K562 (cell line): ENCODE data around the gene DYRK1A. TPM values are rescaled to one million over a fixed set of nuclear protein-coding genes. Genes with fewer than 3 reads are reported as not detected.

Experiments used
- ATAC-seq: fragments of 200-7000 bp; cut with Tn5 transposase; 3 replicates; pipeline ENCODE4 v1.9.1; 2020; ENCODE audit warnings: moderate library complexity
- BruUV-seq: library from RNA; stranded (reverse); fragments of 400-500 nt; replicated peaks from 2 replicates; lab custom pipeline; 2021; lab: Mats Ljungman, UMichigan
- CTCF ChIA-PET: fragments of 300-600 bp; formaldehyde crosslinking; extraction: SDS; loops from one replicate; lab custom pipeline; 2021; ENCODE audit warnings: low intra/inter-chr PET ratio; lab: Yijun Ruan, JAX
- POLR2A ChIA-PET: fragments of 300-600, 350-650 bp; sonication (Branson Sonifier 250); formaldehyde crosslinking; extraction: SDS; loops from one replicate; lab custom pipeline; 2021; ENCODE audit warnings: antibody characterized with exemption, inconsistent platforms; lab: Yijun Ruan, JAX
- DNase-seq, 4 experiments: peaks; one replicate each; pipeline versions ENCODE4 v3.0.0 to v3.0.0-alpha.2; 2011 to 2018; ENCODE audit warnings: low spot score in 3 of 4, mixed read lengths in 3 of 4; ENCODE audit errors: extremely low read depth in 1 of 4
- FAIRE-seq: peaks from 2 replicates; lab custom pipeline; 2011; peaks lifted over from hg19 to GRCh38; lab: Jason Lieb, UNC
- H2AFZ ChIP-seq: 2 replicates; pipeline ENCODE4 v1.6.0; 2011; ENCODE audit warnings: low read depth, low read length, control low read depth, inconsistent platforms
- H3K27ac ChIP-seq: fragments of 200-600 bp; 3 replicates; pipeline ENCODE4 v1.8.0; 2011; ENCODE audit warnings: low read depth, mild to moderate bottlenecking, control low read depth, inconsistent platforms, low read length, moderate library complexity, mixed read lengths; ENCODE audit errors: extremely low read depth
- H3K27me3 ChIP-seq, 2 experiments: fragments of 300-600 bp in 1 of 2; 2 replicates in 1 of 2; 3 replicates in 1 of 2; pipeline versions ENCODE4 v1.6.0 to v1.8.0; 2011; ENCODE audit warnings: inconsistent platforms in 2 of 2, low read length in 2 of 2, mild to moderate bottlenecking in 1 of 2, mixed read lengths in 1 of 2, moderate library complexity in 1 of 2; ENCODE audit not compliant: control insufficient read depth in 2 of 2, insufficient read depth in 2 of 2
- H3K36me3 ChIP-seq: fragments of 300-600 bp; 3 replicates; pipeline ENCODE4 v1.8.0; 2011; ENCODE audit warnings: mild to moderate bottlenecking, low read length, inconsistent platforms; ENCODE audit not compliant: control insufficient read depth, insufficient read depth
- H3K4me1 ChIP-seq, 2 experiments: fragments of 200-600 bp in 1 of 2; replicated peaks in 1 of 2; 2 replicates in 1 of 2; 3 replicates in 1 of 2; pipeline versions ENCODE4 v1.5.1 to v1.8.0; 2011; ENCODE audit warnings: inconsistent platforms in 2 of 2, low read length in 2 of 2, mild to moderate bottlenecking in 1 of 2, mixed read lengths in 1 of 2, moderate library complexity in 1 of 2; ENCODE audit not compliant: control insufficient read depth in 2 of 2, insufficient read depth in 2 of 2
- H3K4me2 ChIP-seq: 2 replicates; pipeline ENCODE4 v1.6.1; 2011; ENCODE audit warnings: low read length, control low read depth, inconsistent platforms, mixed read lengths; ENCODE audit not compliant: insufficient read depth
- H3K4me3 ChIP-seq: fragments of 200-600 bp; sonication (generic), shearing (Covaris generic); 2 replicates; pipeline ENCODE4 v1.5.1; 2016; ENCODE audit warnings: control low read depth, inconsistent platforms
- H3K79me2 ChIP-seq: fragments of 200-600 bp; 3 replicates; pipeline ENCODE4 v1.8.0; 2011; ENCODE audit warnings: low read length, inconsistent platforms; ENCODE audit not compliant: control insufficient read depth, insufficient read depth
- H3K9ac ChIP-seq, 2 experiments: 2 replicates each; pipeline versions ENCODE4 v1.6.0 to v1.6.1; 2011; ENCODE audit warnings: low read depth in 2 of 2, low read length in 2 of 2, control low read depth in 1 of 2, inconsistent platforms in 1 of 2, mild to moderate bottlenecking in 1 of 2, mixed read lengths in 1 of 2; ENCODE audit not compliant: insufficient read depth in 1 of 2
- H3K9me1 ChIP-seq: one replicate; pipeline ENCODE4 v1.6.0; 2011; ENCODE audit warnings: inconsistent platforms, mild to moderate bottlenecking, low read length, moderate library complexity; ENCODE audit not compliant: control insufficient read depth, insufficient read depth
- H3K9me3 ChIP-seq: replicated peaks from 2 replicates; pipeline ENCODE4 v1.5.1; 2011; ENCODE audit warnings: low read depth, low read length, inconsistent platforms; ENCODE audit not compliant: control insufficient read depth, insufficient read depth
- H4K20me1 ChIP-seq: replicated peaks from 2 replicates; pipeline ENCODE4 v1.6.1; 2011; ENCODE audit warnings: low read length, inconsistent platforms, mixed read lengths; ENCODE audit not compliant: control insufficient read depth, insufficient read depth
- E2F1 ChIP-seq: sonication (generic); formaldehyde crosslinking; IDR thresholded peaks from 2 replicates; pipeline ENCODE4 v1.8.1; 2023; ENCODE audit warnings: mild to moderate bottlenecking, missing genetic modification reagents, moderate library complexity
- JUNB ChIP-seq: fragments of 450-650 bp; formaldehyde crosslinking; conservative IDR thresholded peaks from 2 replicates; pipeline ENCODE4 v1.4.0; 2020; ENCODE audit warnings: mild to moderate bottlenecking
- KAT8 ChIP-seq: fragments of 450-650 bp; IDR thresholded peaks from 2 replicates; pipeline ENCODE4 v1.6.1; 2016; ENCODE audit warnings: low read depth, mild to moderate bottlenecking
- KLF13 ChIP-seq: fragments of 450-650 bp; IDR thresholded peaks from 2 replicates; pipeline ENCODE4 v1.6.1; 2016; ENCODE audit warnings: missing genetic modification characterization, low read depth, mild to moderate bottlenecking, missing compliant biosample characterization, moderate library complexity, borderline replicate concordance
- NFXL1 ChIP-seq: fragments of 450-650 bp; formaldehyde crosslinking; IDR thresholded peaks from 2 replicates; pipeline ENCODE4 v1.4.0; 2021; ENCODE audit warnings: mild to moderate bottlenecking
- PML ChIP-seq: IDR thresholded peaks from 2 replicates; pipeline ENCODE4 v1.6.1; 2012; ENCODE audit warnings: low read length, inconsistent platforms
- RUNX1 ChIP-seq: sonication (generic); IDR thresholded peaks from 2 replicates; pipeline ENCODE4 v1.6.1; 2016; ENCODE audit warnings: antibody characterized with exemption, low read depth
- SMAD4 ChIP-seq: fragments of 250-450 bp; sonication (Bioruptor Pico); conservative IDR thresholded peaks from 2 replicates; pipeline ENCODE4 v1.8.0; 2021; ENCODE audit warnings: inconsistent platforms, mild to moderate bottlenecking, moderate library complexity
- SMARCA5 ChIP-seq: fragments of 450-650 bp; IDR thresholded peaks from 2 replicates; pipeline ENCODE4 v1.6.1; 2016
- SMARCC2 ChIP-seq: fragments of 450-650 bp; IDR thresholded peaks from 2 replicates; pipeline ENCODE4 v1.6.1; 2017; ENCODE audit warnings: antibody characterized with exemption, moderate library complexity, mild to moderate bottlenecking, low read depth
- TCF3 ChIP-seq: sonication (generic); formaldehyde crosslinking; IDR thresholded peaks from 2 replicates; pipeline ENCODE4 v1.4.0; 2020; ENCODE audit warnings: mild to moderate bottlenecking, missing genetic modification reagents
- YY1 ChIP-seq, 3 experiments: IDR thresholded peaks; 2 replicates each; pipeline ENCODE4 v1.6.1; 2011; ENCODE audit warnings: low read length in 2 of 3, mild to moderate bottlenecking in 2 of 3, moderate library complexity in 2 of 3, borderline replicate concordance in 1 of 3, control low read depth in 1 of 3, low read depth in 1 of 3; ENCODE audit not compliant: insufficient read depth in 3 of 3, insufficient replicate concordance in 2 of 3, control insufficient read depth in 1 of 3, insufficient read length in 1 of 3; ENCODE audit errors: extremely low read depth in 1 of 3
- ZHX1 ChIP-seq: fragments of 150-350 bp; conservative IDR thresholded peaks from 2 replicates; pipeline ENCODE4 v1.6.1; 2014; ENCODE audit warnings: low read length
- ZNF431 ChIP-seq: sonication (generic); formaldehyde crosslinking; IDR thresholded peaks from 2 replicates; pipeline ENCODE4 v1.8.0; 2022; ENCODE audit warnings: mild to moderate bottlenecking, missing genetic modification reagents
- WGBS: fragments of 100-300 bp; shearing (Covaris generic); methylation state at CpG from one replicate; pipeline ENCODE4 v1.1.6; 2016; ENCODE audit warnings: low coverage, mixed read lengths; ENCODE audit not compliant: insufficient coverage; ENCODE audit errors: missing lambda C conversion rate; 5-methylcytosine and 5-hydroxymethylcytosine counted together
- in situ Hi-C: fragments of 300-500 bp; cut with MboI; formaldehyde crosslinking; loops from 4 replicates; pipeline ENCODE4 v1.15.0; 2018; ENCODE audit warnings: inconsistent platforms, mixed read lengths
- intact Hi-C: fragments of 100-400 bp; cut with micrococcal nuclease; formaldehyde crosslinking; loops from 2 replicates; pipeline ENCODE4 v1.14.2; 2022
- polyA plus RNA-seq, 8 experiments: library from polyadenylated mRNA; depleted of rRNA in 4 of 8; stranded (reverse) in 5 of 8; unstranded in 3 of 8; fragments of >200 nt; fragmentation: Nextera tagmentation in 2 of 8; fragmentation: Illumina TruSeq in 1 of 8; extraction: Ambion mirVana in 2 of 8; extraction: Trizol in 1 of 8; gene quantifications; 2 replicates each; pipeline versions ENCODE4 v1.2.1 to v1.2.3, GENCODE V29; 2011 to 2014; ENCODE audit warnings: inconsistent platforms in 1 of 8, missing spikeins in 1 of 8
- total RNA-seq, 7 experiments: library from RNA; depleted of rRNA in 6 of 7; stranded (reverse); fragments of >200 nt in 6 of 7; fragmentation: Illumina TruSeq in 2 of 7; extraction: Trizol in 2 of 7; gene quantifications; 2 replicates each; pipeline versions ENCODE4 v1.2.1 to v1.2.3, GENCODE V29; 2011 to 2021; ENCODE audit warnings: low replicate concordance in 1 of 7

Gene DYRK1A
- total and polyA plus RNA-seq, 9 of the 15 experiments (the other 6 are each of a cell fraction or from before 2014, with no cell fraction given), result 3.7 to 64.8 (median 42.3) TPM

- ChIA-PET CTCF (no interaction called here), POLR2A (interaction anchor here (0.8 to 1.9 kb wide), 4 partner anchors 10 to 42 kb away, joined by 3 to 6 read pairs (median 6); no protein-coding TSS in a partner anchor)
- H3K27ac ChIP-seq, result no peak overlapping the region
- H3K4me3 ChIP-seq, result no peak overlapping the region
- H3K36me3 ChIP-seq, result no peaks in the 10 kb centered on the region
- intact Hi-C loops, result loop anchor here (2.0 to 5.0 kb wide), 2 partner anchors 35 to 53 kb away; no protein-coding TSS in a partner anchor
- no peaks in the 10 kb centered on the region for H3K9me3 ChIP-seq
- no peak overlapping the region for H3K4me2 ChIP-seq
- WGBS, result 26% methylated on average over 6 of the region's 6 CpGs
- H3K79me2 ChIP-seq, result no peaks in the 10 kb centered on the region
- H3K4me1 ChIP-seq, result peaks cover 15 to 18% of the 10 kb centered on the region in 2 experiments
- H2AFZ ChIP-seq, result no peak overlapping the region
- no TSS peak for BruUV-seq
- no peaks in the 10 kb centered on the region for H3K27me3 ChIP-seq
- FAIRE-seq, result no peak
- H4K20me1 ChIP-seq, result no peaks in the 10 kb centered on the region
- TF ChIP-seq PML (no peak), SMARCA5 (no peak), RUNX1 (no peak), ZHX1 (no peak), JUNB (CRISPR knock-in tag) (no peak), E2F1 (CRISPR knock-in tag) (no peak), SMAD4 (no peak), ZNF431 (CRISPR knock-in tag) (no peak), KLF13 (tag) (no peak), KAT8 (no peak), SMARCC2 (no peak), NFXL1 (CRISPR knock-in tag) (no peak), TCF3 (no peak), YY1 (IDR thresholded peaks at IDR 0.05; ENCODE audit: borderline replicate concordance in 1 of 3, control insufficient read depth in 1 of 3, extremely low read depth in 1 of 3, insufficient read depth in 3 of 3, insufficient read length in 1 of 3, insufficient replicate concordance in 2 of 3, low read depth in 1 of 3, low read length in 2 of 3) (no peak)
- TF ChIP-seq, all 486 proteins: peak for 0
- Histone ChIP-seq H3K9me1 (no peaks in the 10 kb centered on the region), H3K9ac (peak overlapping the region in 1 of 2 experiments; percentile 72; a peak in 2 of 4 replicates)
- in situ Hi-C loops, result no loop called here
- DNase-seq, result no peak
- ATAC-seq, result no peak
Observed at GRCh38 chr21:37529649-37530048, 163.1 kb downstream of the DYRK1A start.
